NCI-H1417 (cell line): ENCODE data around the gene SETBP1.

ENCODE experiments used
- DNase-seq, 3 experiments: peaks; one replicate each; lab custom pipeline; 2025; lab: John Stamatoyannopoulos, UW

Gene SETBP1

DNA sequence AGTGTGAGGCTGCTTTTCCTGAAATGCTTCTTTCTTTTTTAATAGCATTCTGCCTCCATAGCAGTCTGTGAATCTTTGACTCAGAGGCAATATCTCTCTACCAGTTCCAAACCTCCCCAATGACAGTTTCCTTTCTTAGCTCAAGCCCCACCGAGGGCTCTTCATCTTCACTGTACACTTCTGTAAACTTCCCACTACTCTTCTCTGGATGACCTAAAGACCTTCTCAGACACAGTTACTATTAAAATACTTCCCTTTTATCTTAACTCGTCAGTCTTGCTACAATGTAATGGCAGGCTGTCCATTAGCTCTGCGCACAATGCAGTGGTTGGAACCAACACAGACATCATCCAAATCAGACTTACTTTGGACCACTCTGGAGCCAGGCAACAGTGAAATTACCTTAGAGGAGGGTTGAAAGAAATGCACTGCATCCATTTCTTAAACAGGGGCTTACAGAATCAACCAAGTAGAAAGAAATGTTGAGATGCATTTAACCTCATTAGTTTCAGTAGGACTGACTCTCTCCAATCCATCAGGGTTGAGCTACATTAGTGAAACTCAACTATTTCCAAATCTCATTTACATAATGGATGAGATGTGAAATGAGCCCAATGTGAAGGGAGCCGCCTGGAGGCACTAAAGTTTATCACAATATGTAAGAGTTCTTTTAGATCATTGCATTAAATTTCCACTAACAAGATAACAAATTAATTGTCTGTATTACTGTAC is 343.8 kb downstream of the SETBP1 start:
- no peak for DNase-seq

DNA sequence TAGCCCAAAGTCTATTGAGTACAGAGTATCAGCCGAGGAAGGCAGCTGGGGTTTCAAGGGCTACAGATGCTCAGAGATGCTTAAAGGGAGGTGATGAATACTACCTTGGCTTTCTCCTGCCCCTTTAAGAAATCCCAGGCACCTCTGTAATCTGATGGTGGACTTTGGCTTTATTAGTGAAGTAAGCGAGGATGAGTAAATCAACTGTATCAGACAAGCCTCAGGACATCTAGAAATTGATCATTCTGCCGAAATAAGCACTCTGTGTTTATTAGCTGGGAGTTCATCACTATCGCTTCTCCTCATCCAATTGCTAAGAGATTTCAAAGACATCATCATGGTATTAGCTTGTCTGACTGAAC is 344.4 kb downstream of the SETBP1 start:
- no peak for DNase-seq

DNA sequence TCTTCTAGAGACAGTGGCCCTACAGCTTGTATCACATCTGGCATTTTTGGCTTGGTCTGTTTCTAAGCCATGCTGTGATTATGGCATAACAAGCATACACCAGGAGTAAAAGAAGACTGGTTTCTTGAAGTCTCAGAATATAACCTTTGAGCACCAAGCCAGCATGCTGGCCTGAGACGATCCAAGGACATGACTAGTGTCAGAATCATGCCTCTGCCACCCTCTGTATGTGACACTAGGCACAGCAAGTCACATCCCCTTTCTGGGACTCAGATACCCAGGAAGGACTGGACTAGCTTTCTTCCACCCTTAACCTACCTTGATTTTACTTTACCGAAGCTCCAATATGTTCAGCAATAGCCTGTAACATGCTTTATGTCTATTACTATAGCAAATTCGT is 345.5 kb downstream of the SETBP1 start:
- DNase-seq: peak in 1 of 3 experiments; percentile 21

DNA sequence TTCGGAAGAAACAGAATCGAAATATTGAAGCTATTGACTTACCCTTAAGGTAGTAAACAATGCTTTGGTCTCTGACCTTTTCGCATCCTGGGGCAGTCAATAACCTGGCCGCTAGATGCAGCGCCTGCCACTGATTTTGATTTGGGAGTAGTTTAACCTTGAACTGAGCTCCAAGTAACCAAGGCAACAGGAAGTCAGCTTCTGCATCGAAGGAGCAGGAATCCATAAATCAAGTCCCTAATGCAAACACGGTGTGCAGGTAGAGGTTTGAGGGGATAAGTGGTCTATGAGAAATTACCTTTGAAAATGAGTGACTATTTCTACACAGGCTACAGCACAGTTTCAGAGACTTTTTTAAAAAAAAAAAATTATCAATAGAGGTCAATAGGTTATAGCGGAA is 353.5 kb downstream of the SETBP1 start:
- DNase-seq: peak in 2 of 3 experiments; percentile 64 to 87

DNA sequence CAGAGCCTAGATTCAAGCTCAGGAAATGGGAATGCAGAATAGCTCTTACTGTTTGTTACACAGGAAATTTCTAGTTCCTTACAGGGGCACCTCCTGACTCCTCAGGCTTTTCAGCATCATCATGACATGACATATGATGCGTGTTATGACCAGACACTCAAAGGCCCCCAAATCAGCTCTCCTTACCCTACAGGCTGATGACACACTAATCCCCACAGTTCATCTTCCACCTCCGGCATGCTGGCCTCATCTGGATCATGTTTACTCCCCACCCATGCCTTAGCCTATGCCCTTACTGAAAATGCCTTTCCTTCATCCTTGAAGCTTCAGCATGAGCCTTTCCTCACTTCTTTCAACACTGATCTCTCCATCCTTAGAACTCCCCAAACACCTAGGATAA is 356.9 kb downstream of the SETBP1 start:
- no peak for DNase-seq

DNA sequence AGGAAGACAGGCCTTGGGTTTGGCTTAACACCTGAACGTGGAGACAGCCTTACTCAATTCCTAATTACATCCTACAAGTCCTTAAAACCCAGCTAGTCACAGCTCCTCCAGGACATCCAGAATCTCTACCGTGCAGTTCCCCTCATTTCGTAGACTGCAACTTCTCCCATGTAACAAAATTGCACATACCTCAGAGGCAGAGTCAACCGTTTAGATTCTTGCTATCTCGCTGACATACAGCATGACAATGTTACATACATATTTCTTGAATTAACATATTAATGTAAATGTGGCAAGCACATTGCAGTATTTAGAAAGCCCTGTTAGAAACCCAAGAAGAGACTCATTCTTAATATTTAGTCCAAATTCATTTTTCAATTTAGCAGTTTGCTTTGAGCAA is 358.7 kb downstream of the SETBP1 start:
- no peak for DNase-seq

DNA sequence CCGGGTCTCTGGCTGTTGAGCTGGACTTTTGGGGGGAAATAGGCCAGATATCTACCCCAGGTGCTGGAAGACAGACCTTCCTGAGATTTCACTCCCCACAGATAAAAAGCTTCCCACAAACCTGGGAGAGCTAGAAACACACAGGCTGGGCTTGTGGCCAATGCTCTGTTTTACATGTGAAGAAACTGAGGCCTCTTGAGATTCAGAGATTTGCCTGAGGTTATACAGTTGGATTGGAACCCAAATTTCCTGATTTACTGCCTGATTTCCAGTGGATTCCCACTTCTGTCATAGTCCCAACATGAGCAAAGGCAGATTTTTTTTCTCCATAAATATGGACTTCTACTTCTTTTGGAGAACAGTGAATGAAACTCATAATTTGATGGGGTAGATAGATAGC is 360.2 kb downstream of the SETBP1 start:
- no peak for DNase-seq

DNA sequence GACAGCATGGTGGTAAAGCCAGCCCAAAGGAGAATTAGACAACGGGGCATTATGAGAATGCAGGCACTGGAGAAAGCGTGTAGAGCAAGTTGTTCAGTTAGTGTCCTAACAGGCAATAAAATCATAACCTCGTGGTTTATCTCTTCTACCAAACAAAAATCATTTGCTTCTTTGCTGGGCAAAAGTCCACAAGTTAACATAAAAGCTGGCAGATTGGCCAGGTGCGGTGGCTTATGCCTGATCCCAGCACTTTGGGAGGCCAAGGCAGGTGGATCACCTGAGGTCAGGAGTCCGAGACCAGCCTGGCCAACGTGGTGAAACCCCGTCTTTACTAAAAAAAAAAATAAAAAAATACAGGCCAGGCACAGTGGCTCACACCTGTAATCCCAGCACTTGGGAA is 364.1 kb downstream of the SETBP1 start:
- DNase-seq: no peak

DNA sequence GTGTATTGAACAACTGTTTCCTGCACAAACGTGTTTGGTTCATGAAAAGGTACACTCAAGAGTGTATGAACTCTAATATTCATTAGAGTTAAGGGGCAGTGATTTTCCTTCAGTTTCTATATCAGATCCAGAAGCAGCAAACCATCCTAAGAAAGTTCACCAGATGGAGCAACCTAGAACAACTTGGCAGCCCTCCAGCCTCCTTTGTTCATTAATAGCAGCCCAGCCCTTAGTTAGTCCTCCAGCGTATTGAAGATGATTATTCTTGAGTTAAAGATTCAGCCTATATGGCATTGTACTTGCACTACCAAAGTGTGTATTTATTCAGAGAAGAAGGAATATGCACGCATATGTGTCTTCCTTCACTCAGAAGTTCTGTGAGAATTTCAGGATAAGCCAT is 365.5 kb downstream of the SETBP1 start:
- peak in 1 of 3 experiments; percentile 25 for DNase-seq

DNA sequence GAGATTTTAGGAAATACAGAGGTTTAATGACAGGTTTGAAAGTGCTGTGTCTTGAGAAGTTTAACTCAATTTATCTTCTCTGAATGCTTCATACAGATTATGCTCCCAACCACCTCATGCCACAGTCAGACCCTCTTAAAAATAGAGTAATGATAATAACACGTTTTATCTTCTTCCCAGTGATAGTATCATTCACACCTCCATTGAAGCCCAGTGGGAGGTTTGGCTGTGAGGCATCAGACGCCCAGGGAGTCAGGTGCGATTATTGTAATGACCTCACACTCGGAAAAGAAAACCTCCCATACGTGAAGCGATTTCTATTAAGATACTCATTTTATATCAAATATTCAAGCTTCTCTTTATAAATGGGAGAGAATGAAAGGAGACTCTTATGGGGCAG is 366.3 kb downstream of the SETBP1 start:
- DNase-seq: peak in 1 of 3 experiments; percentile 36

DNA sequence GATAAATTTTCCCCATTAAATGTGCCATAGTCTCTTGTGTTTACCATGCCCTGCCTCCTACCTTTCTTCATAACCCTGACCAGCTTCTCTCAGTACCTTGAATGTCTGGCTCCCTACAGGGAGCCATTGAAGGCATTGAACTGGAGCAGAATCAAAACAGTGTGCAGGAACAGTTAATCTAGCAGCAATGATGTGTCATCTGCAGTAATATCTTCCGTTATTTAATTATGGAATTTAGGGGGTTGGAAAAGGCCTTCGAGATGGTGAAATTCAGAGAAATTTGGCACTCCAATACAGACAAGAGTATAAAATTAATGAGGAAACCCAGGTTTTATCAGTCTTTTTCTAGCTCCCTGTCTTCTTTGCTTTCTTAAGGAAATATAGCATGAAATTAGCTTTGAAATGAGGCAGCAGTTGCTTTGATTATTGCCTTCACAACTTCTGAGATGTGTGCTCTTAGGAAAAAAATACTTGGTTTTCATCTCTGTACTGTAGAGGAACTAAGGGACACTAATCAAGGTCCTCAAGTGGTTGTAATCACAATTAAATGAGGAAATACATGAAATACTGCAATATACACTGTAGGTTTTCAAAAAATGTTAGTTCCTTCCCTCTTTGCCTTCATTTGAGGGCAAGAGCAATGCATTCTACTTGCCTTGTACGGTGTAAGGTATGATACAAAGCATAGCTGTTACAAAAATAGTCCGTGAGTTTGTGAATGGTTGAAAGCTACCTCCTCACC is 369.1 kb downstream of the SETBP1 start:
- DNase-seq: no peak

DNA sequence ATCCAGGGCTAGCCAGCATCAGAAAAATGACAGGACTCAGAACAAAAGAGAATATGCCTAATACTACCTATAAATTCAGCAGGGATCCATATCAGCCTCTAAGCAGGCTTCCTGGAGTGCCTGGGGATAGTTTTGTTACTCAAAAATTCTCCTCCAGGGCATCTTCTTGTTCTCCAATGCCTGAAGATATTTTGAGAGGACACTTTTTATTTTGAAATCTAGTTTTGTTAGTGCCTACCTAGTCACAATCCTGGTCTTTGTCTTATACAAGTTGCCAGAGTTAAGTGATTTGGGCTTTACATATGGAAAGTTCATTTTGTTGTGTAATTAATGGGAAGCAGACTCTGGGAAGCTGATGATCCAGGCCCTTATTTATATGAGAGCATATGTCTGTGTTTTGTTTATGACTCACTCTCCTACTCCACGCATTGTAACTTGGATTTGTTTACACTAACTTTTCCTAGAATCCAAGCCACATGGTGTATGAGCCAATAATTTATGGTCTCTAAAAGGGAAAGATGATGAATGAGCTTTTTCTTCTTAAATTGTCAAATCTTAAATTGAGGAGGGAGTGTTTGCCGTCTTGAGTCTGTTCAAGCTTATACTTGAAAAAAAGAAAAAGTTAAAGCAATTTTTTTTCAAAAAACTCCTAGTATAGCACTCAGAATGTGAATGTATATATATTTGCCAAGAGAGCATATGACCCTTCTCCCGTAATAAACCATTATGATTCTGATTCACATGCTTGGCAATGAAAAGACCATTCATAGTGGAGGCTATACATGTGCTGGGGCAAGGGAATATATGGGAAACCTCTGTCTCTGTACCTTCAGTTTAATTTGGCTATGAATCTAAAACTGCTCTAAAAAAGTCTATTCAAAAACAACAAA is 370.3 kb downstream of the SETBP1 start:
- DNase-seq: peak in 1 of 3 experiments; percentile 16

DNA sequence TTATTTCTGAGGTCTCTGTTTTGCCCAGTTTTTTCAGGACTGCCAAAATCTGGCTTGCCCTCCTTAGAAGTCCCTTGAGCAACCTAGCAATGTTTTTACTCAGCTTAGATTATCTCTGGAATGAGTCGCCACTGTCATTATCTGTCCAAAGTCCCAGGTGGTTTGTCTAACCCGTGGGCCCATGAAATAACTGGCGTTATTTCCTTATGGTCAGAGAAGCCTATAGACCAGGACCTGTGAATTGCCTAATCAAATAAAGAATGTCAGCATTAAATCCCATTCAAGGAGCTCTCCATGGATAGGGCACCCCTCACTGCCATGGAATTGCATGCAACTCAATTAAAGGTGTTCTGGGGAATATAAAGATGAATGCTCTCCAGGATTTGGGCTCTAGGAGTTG is 373.9 kb downstream of the SETBP1 start:
- no peak for DNase-seq

DNA sequence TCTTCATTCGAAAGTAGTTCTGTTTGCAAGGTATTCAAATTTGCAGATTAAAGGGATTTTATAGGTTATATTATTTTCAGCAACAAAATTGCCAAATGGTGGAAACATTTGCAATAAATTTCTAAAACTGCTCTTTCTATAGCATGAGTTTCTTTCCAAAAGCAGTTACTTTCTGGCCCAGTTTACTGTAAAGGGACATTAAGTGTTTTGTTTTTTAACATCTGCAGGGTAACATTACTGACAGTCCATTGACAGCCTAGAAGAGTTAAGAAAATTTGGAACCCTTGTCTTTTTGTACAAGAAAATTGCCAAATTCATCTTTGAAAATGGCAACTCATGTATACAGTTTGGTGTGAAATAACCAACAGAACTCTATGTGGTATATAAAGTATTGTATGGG is 375.1 kb downstream of the SETBP1 start:
- no peak for DNase-seq

DNA sequence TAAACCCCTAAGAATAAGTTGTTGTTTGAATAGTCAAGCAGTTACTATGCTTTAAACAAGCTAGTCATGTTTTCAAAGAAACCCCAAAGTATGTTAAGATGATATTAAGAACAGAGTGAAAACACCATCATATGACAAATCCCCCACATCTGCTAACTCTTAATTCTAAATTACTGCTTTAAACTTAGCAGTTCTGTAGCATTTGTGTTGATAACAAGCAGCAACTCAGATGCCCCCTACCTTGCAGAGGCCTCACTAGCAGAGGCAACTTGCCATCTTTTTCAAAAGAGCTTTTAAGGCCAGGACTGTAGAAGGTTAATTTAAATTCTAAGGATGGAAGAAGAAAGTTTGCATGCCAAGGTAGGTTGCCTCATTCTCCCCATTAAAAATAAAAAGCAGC is 376.2 kb downstream of the SETBP1 start:
- no peak for DNase-seq

DNA sequence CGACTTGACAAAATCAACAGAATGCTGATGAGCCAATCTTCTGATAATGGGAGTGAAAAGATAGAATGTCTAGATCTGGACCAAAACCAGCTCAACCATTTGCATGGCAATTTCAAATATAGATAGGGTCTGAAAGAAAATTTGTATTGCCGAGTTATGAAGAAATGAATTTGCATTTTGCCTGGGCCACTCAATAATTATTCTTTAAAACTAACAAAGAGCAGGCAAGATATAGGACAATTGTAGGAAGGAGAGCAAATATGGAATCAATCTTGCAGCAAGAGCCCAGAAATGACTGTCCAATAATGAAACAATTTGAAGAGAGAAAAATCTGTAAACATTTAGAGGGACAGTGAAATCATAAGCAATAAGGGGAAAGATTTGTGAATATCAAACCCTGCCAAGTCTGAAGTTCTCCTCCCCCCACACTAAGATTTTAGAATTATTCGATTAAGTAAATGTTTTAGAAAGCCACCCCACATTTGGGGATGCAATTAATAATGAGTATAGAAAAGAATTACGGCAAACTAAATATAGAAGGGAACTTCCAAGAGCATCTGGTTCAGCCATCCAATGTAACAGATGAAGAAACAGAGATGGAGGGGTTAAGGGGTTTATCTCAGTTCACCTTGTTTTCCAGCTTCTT is 377.4 kb downstream of the SETBP1 start:
- no peak for DNase-seq

DNA sequence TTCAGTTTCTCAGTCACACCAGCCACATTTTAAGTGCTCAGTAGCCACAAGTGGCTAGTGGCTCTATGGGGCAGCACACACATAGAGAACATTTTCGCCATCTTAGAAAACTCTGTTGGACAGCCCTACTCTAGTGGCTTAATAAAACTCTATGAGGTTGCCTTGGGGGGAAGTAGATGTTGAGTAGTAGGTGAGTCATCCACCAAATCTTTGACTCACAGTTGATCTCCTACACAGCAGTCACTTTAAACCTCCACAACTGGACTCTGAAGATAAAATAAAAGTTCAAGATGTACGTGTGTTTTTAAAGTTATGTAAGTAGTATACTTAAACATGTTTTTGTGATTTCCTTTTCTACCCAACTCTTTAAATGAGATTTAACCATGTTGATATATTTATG is 379.0 kb downstream of the SETBP1 start:
- no peak for DNase-seq

DNA sequence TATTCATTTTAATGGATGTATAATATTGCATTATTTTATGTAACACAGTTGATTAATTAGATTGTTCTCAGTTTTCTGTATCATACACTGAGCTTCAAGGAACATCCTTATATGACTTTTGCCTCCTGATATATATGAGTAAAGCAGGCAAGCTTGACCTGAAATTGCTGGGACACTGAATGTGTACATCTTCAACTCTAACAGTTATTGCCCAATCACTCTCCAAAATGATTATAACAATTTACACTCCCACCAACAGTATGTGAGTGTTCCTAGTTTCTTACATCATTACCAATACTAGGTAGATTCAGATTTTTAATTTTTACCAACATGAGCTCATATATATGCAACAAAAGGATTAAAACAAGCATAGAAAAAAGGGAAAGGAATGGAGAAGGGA is 379.4 kb downstream of the SETBP1 start:
- DNase-seq: no peak

DNA sequence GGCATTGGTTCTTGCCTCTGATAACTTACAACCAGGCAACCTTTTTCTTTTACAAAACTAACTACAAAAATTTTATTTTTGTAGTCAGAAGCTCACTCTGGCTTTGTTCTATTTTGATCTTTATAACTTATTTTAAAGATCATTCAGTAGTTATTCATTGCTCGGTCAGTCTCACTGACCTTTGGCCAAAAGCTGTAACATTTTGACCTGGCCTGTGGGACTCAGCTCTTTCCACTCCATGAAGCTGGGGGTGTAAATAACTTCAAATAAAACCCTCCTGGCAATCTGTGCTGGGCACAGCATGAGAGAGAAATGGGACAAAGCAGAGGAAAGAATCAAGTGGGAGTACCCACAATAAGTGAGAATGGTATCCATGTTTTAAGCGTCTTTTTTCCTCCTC is 380.7 kb downstream of the SETBP1 start:
- DNase-seq: no peak

DNA sequence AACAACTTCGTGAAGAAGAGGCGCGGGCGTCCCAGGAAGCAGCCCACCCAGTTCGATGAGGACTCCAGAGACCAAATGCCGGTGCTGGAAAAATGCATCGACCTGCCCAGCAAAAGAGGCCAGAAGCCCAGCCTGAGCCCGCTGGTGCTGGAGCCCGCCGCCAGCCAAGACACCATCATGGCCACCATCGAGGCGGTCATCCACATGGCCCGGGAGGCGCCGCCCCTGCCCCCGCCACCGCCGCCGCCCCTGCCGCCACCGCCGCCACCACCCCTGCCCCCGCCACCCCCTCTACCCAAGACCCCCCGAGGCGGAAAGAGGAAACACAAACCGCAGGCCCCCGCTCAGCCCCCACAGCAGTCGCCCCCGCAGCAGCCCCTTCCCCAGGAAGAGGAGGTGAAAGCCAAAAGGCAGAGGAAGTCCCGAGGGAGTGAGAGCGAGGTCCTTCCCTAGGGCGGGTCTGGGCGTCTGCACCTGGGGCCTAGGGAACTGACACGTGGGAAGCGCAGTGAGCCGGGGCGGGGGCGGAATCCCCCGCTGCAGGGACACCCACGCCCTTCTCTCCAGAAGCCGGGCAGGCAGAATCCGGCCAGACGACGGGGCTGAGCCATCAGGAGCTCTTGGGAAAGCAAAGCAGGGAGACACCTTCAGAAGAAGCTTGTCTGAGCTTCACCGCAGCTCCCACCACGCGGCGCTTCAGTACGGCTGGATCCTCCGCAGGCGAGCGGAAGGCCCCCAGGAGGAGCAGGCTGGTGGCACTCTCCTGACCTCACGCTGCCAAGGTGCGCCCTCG is 382.8 kb downstream of the SETBP1 start:
- DNase-seq: no peak

DNA sequence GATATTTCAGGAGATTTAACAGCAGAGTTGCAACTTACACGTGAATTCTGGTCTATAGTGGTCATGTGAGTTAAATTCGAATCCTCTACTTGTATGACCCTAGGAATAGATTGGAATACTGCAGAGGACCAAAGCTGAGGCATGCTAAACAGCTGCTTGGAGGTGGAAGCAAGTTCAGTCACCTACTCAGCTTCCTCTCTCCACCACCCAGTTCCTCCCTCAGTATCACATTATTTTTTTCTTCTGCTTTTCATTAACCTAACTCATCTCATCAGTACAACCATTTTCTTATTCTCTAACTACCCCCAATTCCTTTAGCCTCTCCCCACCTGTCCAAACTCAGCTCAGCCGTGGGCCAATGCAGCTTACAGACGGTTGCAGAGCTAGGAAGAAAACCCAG is 385.5 kb downstream of the SETBP1 start:
- no peak for DNase-seq
